Fibroblast of pulmonary artery (primary cell): Measurements from ENCODE around the gene PLPP1.

Experiments
- DNase-seq: peaks from one replicate; pipeline ENCODE4 v3.0.0-alpha.2; 2010; ENCODE audit warnings: low read depth
- H3K4me3 ChIP-seq: replicated peaks from 2 replicates; pipeline ENCODE4 v1.5.1; 2011; ENCODE audit warnings: low read depth, mild to moderate bottlenecking, control low read depth, low read length, moderate library complexity
- TF ChIP-seq, protein P1 (sequence below): IDR thresholded peaks from 2 replicates; pipeline ENCODE4 v1.5.1; 2011; ENCODE audit warnings: mild to moderate bottlenecking, control low read depth, low read length, inconsistent platforms; ENCODE audit errors: missing control alignments

The PLPP1 gene

DNA sequence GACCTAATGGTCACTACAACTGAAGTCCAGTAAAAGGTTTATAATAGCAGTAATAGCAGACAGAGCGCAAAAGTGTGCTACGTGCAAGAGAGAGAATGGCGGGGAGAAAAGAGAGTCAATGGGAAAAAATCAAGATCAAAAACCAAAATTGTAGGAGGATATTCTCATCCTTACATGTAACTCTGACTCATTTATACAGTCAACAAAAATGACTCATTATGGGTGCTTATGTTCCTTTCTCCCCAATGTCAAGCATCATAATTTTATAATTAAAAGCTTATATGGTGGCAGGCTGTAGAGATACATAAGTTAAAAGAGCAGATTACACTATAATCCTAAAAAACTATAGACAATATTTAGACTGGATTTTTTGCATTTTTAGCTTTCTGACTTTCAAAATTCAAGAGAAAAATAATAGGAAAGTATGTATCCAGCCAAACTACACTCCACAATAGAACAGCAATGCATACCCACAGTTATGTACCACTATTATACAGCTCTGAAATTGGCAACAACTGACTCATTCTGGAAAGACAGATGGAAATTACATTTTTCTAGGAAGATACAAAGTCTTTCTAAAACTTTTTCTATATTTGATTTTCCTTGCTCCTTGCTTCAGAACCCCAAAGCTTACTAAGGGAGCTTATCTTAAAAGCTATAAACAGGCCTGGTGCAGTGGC is 78.4 kb downstream of the PLPP1 start:
- peak; percentile 38 for DNase-seq
- TF ChIP-seq, protein P1, sequence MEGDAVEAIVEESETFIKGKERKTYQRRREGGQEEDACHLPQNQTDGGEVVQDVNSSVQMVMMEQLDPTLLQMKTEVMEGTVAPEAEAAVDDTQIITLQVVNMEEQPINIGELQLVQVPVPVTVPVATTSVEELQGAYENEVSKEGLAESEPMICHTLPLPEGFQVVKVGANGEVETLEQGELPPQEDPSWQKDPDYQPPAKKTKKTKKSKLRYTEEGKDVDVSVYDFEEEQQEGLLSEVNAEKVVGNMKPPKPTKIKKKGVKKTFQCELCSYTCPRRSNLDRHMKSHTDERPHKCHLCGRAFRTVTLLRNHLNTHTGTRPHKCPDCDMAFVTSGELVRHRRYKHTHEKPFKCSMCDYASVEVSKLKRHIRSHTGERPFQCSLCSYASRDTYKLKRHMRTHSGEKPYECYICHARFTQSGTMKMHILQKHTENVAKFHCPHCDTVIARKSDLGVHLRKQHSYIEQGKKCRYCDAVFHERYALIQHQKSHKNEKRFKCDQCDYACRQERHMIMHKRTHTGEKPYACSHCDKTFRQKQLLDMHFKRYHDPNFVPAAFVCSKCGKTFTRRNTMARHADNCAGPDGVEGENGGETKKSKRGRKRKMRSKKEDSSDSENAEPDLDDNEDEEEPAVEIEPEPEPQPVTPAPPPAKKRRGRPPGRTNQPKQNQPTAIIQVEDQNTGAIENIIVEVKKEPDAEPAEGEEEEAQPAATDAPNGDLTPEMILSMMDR = no peak
- no peak overlapping the region for H3K4me3 ChIP-seq

DNA sequence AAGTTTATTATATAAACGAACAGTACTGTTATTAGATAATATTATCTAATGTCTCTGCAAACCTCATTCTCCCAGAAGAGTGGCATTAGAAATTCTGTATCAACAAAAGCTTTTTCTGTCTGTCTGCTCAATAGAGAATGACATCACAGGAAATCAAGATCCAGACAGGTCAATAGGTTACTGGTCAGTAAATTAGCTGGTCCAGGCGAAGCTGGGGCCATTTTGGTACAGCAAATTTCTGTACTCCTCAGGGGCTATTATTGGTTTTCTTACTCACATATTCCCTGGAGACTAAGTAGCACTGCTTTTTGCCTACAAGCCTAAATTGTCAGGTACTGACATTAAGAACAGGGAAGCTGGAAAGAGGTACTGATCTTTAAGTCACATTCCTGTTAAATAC is 80.5 kb downstream of the PLPP1 start:
- no peak for DNase-seq
- TF ChIP-seq, protein P1 = no peak
- no peak overlapping the region for H3K4me3 ChIP-seq

DNA sequence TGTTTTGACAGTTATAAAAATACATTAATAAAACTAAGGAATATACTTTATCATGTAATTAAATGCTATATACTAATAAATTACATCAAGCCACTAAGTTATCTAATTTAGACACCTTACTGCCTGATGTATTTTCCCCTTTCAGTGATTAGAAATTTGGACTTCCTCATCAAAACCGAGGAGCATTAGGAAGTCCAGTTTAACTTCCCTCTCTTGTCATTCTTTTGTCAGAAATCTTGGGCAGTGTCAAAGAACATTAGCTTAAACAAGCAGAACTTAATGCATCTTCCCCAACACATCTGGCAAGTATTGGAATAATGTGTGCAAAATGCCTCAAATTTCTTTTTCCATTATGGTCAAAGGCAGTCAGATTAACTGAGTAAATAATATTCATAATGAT is 81.6 kb downstream of the PLPP1 start:
- H3K4me3 ChIP-seq = no peak overlapping the region
- no peak for DNase-seq
- TF ChIP-seq, protein P1 = no peak

DNA sequence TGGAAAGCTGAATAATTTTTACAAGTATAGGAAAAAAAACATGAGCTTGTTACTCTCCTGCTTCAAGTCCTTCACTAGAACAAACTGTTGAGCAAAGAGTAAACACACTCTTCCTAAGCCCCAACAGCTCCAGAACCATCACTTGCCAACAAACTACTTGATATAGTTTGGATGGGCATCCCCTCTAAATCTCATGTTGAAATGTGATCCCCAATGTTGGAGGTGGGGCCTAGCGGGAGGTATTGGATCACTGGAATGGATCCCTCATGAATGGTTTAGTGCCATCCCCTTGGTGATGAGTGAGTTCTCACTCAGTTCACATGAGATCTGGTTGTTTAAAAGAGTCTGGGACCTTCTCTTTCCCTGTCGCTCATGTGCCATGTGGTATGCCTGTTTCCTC is 82.8 kb downstream of the PLPP1 start:
- no peak overlapping the region for H3K4me3 ChIP-seq
- DNase-seq = no peak
- TF ChIP-seq, protein P1 = no peak

DNA sequence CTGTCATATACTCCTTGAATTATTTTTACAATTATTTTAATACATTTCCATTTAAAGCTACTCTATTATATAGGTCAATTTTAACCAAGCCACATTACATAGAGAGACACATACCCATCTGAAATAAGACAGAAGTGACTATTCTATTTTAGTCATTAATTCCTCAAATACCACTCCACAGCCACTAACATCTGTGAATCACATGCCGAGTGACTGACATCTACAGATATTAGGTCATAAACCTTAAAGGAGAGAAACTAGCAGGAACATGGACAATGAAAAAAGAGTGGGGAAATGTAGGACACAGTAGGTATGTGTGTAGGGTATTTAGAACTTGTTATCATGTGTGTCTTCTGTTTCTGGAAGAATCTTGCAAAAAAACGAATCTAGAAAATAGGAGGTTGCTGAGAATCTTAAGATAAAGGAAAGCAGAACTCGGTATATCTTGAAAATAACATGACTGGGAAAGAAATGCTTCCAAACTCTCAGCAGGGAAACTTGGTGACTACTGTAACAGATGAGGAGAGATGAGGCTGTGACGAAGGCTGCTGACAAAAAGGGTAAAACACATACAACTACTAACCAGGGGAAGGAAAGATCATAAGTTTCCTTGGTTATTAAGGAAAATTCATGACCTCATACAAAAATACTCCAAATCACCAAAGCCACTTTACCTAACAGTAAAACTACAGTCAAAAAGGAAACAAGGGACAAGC is 84.6 kb downstream of the PLPP1 start:
- DNase-seq = peak; percentile 40
- no peak overlapping the region for H3K4me3 ChIP-seq
- TF ChIP-seq, protein P1 = no peak

DNA sequence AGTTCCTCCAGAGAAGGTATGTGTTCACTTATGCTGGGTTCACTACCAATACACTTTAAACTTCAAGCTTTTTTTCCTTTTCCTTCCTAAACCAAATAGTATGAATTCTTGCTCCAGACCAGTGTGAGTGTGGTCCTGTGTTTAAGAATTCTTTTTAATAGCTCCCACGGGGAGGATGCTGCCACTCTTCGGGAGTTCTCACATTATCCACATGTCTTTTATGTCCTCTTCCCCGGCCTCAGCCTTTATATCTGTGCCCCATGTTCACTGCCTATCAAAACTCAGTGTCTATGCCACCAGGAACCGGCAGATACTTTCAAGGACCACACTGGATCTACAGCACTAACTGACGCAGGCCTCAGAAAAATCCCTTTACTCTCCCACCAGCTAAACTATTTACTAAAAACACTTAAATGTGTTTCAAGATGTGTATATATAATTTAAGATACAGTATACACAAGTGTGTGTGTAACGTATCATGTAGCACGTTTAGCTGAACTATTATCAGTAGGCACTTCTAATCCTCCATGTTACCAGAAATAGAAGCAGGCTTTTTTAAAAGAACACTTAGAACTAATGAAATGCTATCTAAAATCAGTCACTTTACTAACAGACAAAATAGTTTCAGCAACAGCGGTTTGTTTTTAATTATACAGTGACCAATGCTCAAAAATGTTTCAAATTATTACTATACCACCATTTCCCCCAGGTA is 88.0 kb downstream of the PLPP1 start:
- TF ChIP-seq, protein P1 = no peak
- H3K4me3 ChIP-seq = no peak overlapping the region
- DNase-seq = no peak
